Thoracic aorta (tissue), 2 donors: ENCODE results near the gene IL4R. TPM values are rescaled to one million over a fixed set of nuclear protein-coding genes. Genes with fewer than 3 reads are reported as not detected.

ENCODE experiments used
- ATAC-seq: fragments of 150-250 bp; one replicate; pipeline ENCODE4 v1.8.0; 2017; ENCODE audit warnings: low read depth; ENCODE audit not compliant: insufficient number of reproducible peaks, low FRiP score
- DNase-seq: peaks from one replicate; pipeline ENCODE4 v3.0.0-alpha.2; 2020; ENCODE audit warnings: low spot score
- H3K27ac ChIP-seq, 2 donors: fragments of 200-600 bp; sonication (generic); 1 replicate in 1 of 2; 2 replicates in 1 of 2; pipeline ENCODE4 v1.5.1; 2016; ENCODE audit warnings: mild to moderate bottlenecking in 2 of 2, moderate library complexity in 2 of 2
- H3K27me3 ChIP-seq: fragments of 200-600 bp; sonication (generic); replicated peaks from 2 replicates; pipeline ENCODE4 v1.6.0; 2016; ENCODE audit warnings: mild to moderate bottlenecking; ENCODE audit not compliant: insufficient read depth
- H3K36me3 ChIP-seq: fragments of 200-600 bp; sonication (generic); one replicate; pipeline ENCODE4 v1.5.1; 2016
- H3K4me1 ChIP-seq, 2 donors: fragments of 200-600 bp; sonication (generic); 1 replicate in 1 of 2; 2 replicates in 1 of 2; pipeline versions ENCODE4 v1.5.1 to v1.6.0; 2016; ENCODE audit warnings: low read depth in 2 of 2, mild to moderate bottlenecking in 1 of 2; ENCODE audit not compliant: control insufficient read depth in 1 of 2
- H3K4me3 ChIP-seq: fragments of 200-600 bp; sonication (generic); 2 replicates; pipeline ENCODE4 v1.5.1; 2016; ENCODE audit warnings: mild to moderate bottlenecking
- H3K9me3 ChIP-seq: fragments of 200-600 bp; sonication (generic); 2 replicates; pipeline ENCODE4 v1.5.1; 2016
- total RNA-seq, 2 donors: library from RNA; depleted of rRNA; stranded (reverse); fragments of >200 nt; gene quantifications; one replicate each; pipeline versions ENCODE4 v1.1.0 to v1.2.3, GENCODE V29; 2016
- TF ChIP-seq, protein P1 (sequence below): fragments of 200-600 bp; sonication (generic); IDR thresholded peaks from one replicate; pipeline ENCODE4 v1.5.1; 2019; ENCODE audit warnings: antibody characterized with exemption

Gene IL4R
- total RNA-seq, 2 donors from 2014 or later, result 46.2 to 148 TPM

DNA sequence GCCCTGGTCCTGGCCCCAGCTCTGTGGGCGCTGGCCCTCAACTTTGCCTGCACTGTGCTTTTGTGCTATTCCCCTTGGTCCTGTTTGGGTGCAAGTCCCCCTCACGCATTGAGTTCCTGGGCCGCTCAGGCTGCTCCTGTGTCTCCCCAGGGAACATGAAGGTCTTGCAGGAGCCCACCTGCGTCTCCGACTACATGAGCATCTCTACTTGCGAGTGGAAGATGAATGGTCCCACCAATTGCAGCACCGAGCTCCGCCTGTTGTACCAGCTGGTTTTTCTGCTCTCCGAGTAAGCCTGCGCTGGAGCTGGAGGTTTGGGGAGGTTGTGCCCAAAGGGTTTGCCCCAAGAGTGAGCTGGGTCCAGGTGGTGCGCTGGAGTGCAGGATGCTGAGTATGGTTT is 28.2 kb downstream of the IL4R start:
- H3K27ac ChIP-seq, result no peak overlapping the region
- H3K4me1 ChIP-seq, result no peaks in the 10 kb centered on the region
- ATAC-seq, result no peak
- TF ChIP-seq, protein P1, sequence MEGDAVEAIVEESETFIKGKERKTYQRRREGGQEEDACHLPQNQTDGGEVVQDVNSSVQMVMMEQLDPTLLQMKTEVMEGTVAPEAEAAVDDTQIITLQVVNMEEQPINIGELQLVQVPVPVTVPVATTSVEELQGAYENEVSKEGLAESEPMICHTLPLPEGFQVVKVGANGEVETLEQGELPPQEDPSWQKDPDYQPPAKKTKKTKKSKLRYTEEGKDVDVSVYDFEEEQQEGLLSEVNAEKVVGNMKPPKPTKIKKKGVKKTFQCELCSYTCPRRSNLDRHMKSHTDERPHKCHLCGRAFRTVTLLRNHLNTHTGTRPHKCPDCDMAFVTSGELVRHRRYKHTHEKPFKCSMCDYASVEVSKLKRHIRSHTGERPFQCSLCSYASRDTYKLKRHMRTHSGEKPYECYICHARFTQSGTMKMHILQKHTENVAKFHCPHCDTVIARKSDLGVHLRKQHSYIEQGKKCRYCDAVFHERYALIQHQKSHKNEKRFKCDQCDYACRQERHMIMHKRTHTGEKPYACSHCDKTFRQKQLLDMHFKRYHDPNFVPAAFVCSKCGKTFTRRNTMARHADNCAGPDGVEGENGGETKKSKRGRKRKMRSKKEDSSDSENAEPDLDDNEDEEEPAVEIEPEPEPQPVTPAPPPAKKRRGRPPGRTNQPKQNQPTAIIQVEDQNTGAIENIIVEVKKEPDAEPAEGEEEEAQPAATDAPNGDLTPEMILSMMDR, result no peak
- H3K27me3 ChIP-seq, result no peaks in the 10 kb centered on the region
- no peak overlapping the region for H3K4me3 ChIP-seq
- peaks cover 34% of the 10 kb centered on the region for H3K36me3 ChIP-seq
- no peak for DNase-seq
- H3K9me3 ChIP-seq, result no peaks in the 10 kb centered on the region

DNA sequence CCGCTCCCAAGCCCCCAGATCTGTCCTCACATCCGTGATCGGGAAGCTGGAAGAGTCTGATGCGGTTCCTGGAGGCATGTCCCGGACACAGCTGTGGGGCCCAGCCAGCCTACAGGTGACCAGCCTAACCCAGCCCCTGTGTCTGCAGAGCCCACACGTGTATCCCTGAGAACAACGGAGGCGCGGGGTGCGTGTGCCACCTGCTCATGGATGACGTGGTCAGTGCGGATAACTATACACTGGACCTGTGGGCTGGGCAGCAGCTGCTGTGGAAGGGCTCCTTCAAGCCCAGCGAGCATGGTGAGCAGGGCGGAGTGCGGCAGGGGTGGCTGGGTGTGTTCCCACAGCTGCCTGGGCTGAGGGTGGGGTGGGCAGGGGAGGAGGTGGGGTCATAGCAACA is 30.9 kb downstream of the IL4R start:
- ATAC-seq (no peak), DNase-seq (no peak)
- Histone ChIP-seq H3K27ac (no peak overlapping the region), H3K9me3 (no peaks in the 10 kb centered on the region), H3K4me1 (no peaks in the 10 kb centered on the region), H3K27me3 (no peaks in the 10 kb centered on the region), H3K36me3 (peaks cover 44% of the 10 kb centered on the region), H3K4me3 (no peak overlapping the region)
- TF ChIP-seq, protein P1, result no peak

DNA sequence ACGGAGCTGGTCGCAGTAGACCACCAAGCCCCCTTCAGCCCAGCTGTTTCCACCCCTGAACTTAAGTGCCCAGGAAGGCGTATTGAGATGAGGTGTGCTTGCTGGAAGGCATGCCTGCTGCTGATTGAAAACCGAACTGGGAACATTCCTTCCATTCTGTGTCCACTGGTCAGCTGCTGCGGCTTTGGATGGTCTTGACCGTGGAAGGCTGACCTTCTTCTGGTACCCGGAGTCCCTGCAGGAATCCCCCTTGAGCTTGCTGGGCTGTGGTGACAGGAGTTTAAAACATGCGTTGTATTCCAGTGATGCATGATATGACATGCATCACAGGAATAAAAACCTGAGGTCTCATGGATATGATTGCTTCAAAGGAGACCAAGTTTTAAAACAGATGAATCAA is 31.4 kb downstream of the IL4R start:
- H3K4me3 ChIP-seq, result no peak overlapping the region
- no peaks in the 10 kb centered on the region for H3K4me1 ChIP-seq
- no peak overlapping the region for H3K27ac ChIP-seq
- H3K9me3 ChIP-seq, result no peaks in the 10 kb centered on the region
- ATAC-seq (no peak), DNase-seq (no peak)
- peaks cover 41% of the 10 kb centered on the region for H3K36me3 ChIP-seq
- H3K27me3 ChIP-seq, result no peaks in the 10 kb centered on the region
- TF ChIP-seq, protein P1, result no peak

DNA sequence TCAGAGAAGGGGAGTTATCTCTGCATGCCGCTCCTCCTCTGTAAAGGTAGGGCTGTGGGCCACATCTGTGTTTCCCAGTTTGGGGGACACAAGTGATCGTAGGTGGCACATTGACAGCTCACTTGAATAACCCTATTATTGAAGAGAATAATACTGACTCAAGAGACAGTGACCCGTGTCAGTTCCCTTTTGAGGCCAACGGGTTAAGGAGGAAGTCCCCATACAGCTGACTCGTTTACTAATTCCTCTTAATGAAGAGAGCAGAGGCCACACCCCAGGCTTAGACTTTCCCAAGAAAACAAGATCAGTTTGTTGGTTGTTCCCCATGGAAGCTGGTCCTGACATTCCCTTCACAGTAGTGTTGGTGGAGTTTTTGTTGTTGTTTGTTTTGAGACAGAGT is 33.0 kb downstream of the IL4R start:
- no peak for DNase-seq
- Histone ChIP-seq H3K36me3 (peaks cover 43% of the 10 kb centered on the region), H3K4me1 (no peaks in the 10 kb centered on the region), H3K9me3 (no peaks in the 10 kb centered on the region), H3K27me3 (no peaks in the 10 kb centered on the region), H3K27ac (no peak overlapping the region), H3K4me3 (no peak overlapping the region)
- no peak for ATAC-seq
- TF ChIP-seq, protein P1, result no peak

DNA sequence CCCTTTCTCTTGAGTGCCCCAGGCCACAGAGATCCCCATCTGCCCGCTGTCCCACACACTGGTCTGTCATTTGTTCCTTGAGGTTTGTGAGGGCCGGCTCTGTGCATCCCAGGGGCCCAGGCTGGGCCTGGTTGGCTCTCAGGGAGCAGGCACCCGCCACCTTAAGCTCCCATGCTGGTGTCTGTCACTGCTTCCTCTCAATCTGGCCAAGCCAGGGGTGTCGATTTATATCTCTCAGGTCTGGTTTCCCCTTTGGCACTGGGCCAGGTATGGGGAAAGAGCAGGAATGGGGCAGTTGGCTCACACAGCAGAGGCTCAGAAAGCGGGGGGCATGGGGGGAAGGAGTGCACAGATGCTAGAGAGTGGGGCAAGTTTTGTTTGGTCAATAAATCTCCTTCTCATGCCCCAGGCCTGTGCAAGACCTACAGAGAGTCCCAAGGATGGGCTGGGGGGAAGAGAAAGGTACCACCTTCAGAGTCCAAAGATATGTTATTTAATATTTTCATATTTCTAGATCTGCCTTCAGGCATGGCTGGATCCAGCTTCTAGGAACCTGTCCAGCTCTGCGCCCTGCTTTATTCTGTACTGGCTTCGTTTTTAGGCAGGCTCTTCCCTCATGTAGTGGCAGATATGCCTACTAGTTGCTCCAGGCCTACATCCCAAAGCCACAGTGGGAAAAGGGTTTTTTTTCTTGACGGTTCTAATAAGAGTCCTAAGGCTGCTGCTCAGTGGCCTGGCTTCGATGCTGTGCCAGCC is 34.3 kb downstream of the IL4R start:
- no peaks in the 10 kb centered on the region for H3K9me3 ChIP-seq
- H3K27ac ChIP-seq, result no peak overlapping the region
- H3K36me3 ChIP-seq, result peaks cover 45% of the 10 kb centered on the region
- H3K4me3 ChIP-seq, result no peak overlapping the region
- DNase-seq, result no peak
- H3K4me1 ChIP-seq, result no peaks in the 10 kb centered on the region
- no peaks in the 10 kb centered on the region for H3K27me3 ChIP-seq
- no peak for ATAC-seq
- TF ChIP-seq, protein P1, result no peak
